Spleen (tissue), 11 donors: ENCODE data around the gene BNIP3. TPM values are rescaled to one million over a fixed set of nuclear protein-coding genes. Genes with fewer than 3 reads are reported as not detected.

Experiments used
- DNase-seq: peaks from one replicate; pipeline ENCODE4 v3.0.0-alpha.2; 2020
- H3K27ac ChIP-seq, 8 donors: fragments of 200-600 bp; sonication (generic) in 7 of 8; 1 replicate in 4 of 8; 2 replicates in 4 of 8; pipeline versions ENCODE4 v1.5.0 to v1.8.0; 2016 to 2021; ENCODE audit warnings: inconsistent platforms in 4 of 8, mild to moderate bottlenecking in 4 of 8, moderate library complexity in 1 of 8
- H3K27me3 ChIP-seq, 7 donors: fragments of 200-600 bp; sonication (generic) in 6 of 7; replicated peaks in 1 of 7; 1 replicate in 4 of 7; 2 replicates in 3 of 7; pipeline versions ENCODE4 v1.5.0 to v1.8.0; 2016 to 2021; ENCODE audit warnings: inconsistent platforms in 3 of 7, mild to moderate bottlenecking in 1 of 7
- H3K36me3 ChIP-seq, 6 donors: fragments of 200-600 bp; sonication (generic) in 5 of 6; 1 replicate in 4 of 6; 2 replicates in 2 of 6; pipeline versions ENCODE4 v1.5.0 to v1.8.0; 2016 to 2021; ENCODE audit warnings: inconsistent platforms in 2 of 6
- H3K4me1 ChIP-seq, 6 donors: fragments of 200-600 bp; sonication (generic) in 5 of 6; 1 replicate in 3 of 6; 2 replicates in 3 of 6; pipeline versions ENCODE4 v1.5.0 to v1.8.0; 2016 to 2021; ENCODE audit warnings: inconsistent platforms in 3 of 6
- H3K4me3 ChIP-seq, 8 donors: fragments of 200-600 bp; sonication (generic) in 7 of 8; 1 replicate in 4 of 8; 2 replicates in 4 of 8; pipeline versions ENCODE4 v1.5.0 to v1.8.0; 2016 to 2021; ENCODE audit warnings: inconsistent platforms in 4 of 8, mild to moderate bottlenecking in 4 of 8, moderate library complexity in 2 of 8
- H3K9me3 ChIP-seq, 8 donors: fragments of 200-600 bp; sonication (generic) in 7 of 8; 1 replicate in 4 of 8; 2 replicates in 4 of 8; pipeline versions ENCODE4 v1.5.0 to v1.8.0; 2016 to 2021; ENCODE audit warnings: inconsistent platforms in 4 of 8
- CTCF ChIP-seq, 11 experiments: fragments of 200-600 bp in 7 of 11; fragments of 450-650 bp in 4 of 11; sonication (generic) in 4 of 11; IDR thresholded peaks in 8 of 11; conservative IDR thresholded peaks in 3 of 11; 1 replicate in 7 of 11; 2 replicates in 4 of 11; pipeline versions ENCODE4 v1.4.0 to v1.8.0; 2016 to 2021; ENCODE audit warnings: antibody characterized with exemption in 11 of 11, inconsistent platforms in 4 of 11, mild to moderate bottlenecking in 1 of 11
- POLR2A ChIP-seq, 3 donors: fragments of 450-650 bp; IDR thresholded peaks; one replicate each; pipeline ENCODE4 v1.5.1; 2017; ENCODE audit warnings: antibody characterized with exemption in 3 of 3, mild to moderate bottlenecking in 1 of 3
- POLR2AphosphoS5 ChIP-seq, 3 donors: sonication (generic); formaldehyde crosslinking; IDR thresholded peaks; one replicate each; pipeline ENCODE4 v1.5.1; 2017; ENCODE audit warnings: antibody characterized with exemption in 3 of 3
- WGBS, 5 donors: extraction: QIAGEN DNeasy Blood & Tissue Kit in 3 of 5; methylation state at CpG; one replicate each; pipeline versions ENCODE4 v1.1.5 to v1.1.7; 2013 to 2018; 5-methylcytosine and 5-hydroxymethylcytosine counted together
- intact Hi-C: fragments of 100-400 bp; cut with DNase I; formaldehyde crosslinking; loops from one replicate; pipeline ENCODE4 v1.15.0; 2023; ENCODE audit warnings: low total_unique reads
- polyA plus RNA-seq, 3 donors: library from polyadenylated mRNA; stranded (reverse); fragments of 200-250 nt; gene quantifications; one replicate each; pipeline ENCODE4 v1.2.1, GENCODE V29; 2013
- total RNA-seq, 7 donors: library from RNA; depleted of rRNA in 3 of 7; stranded (reverse); fragments of >200 nt in 3 of 7; fragmentation: NEBNext Ultra II Directional in 4 of 7; extraction: Animal tissue kit (Norgen Biotek cat#: 25700) in 4 of 7; gene quantifications; one replicate each; pipeline versions ENCODE4 v1.1.0 to v1.2.1, GENCODE V29; 2016 to 2021
- donor health status: healthy with polysubstance abuse.
- donor health status: DM: no; HTN: no; CAD: no; lungs with moderate emphysema.
- donor health status: DM: no; HTN: no; CAD: no.
- donor health status: Bipolar disorder and iron deficiency.
- donor health status: healthy.
- donor health status: DM: no; HTN: no; CAD: no.
- donor health status: DM: yes; HTN: yes; CAD: no.

The BNIP3 gene
- total and polyA plus RNA-seq, 10 donors: 4.2 to 42.6 (median 16.6) TPM

- WGBS, 5 donors: 95 to 97% (median 96%) methylated on average over 9 of the region's 9 CpGs
- no peak for DNase-seq
Observed at GRCh38 chr10:131925716-131926115, 56.0 kb downstream of the BNIP3 start.

GRCh38 chr10:131925011-131925649 is 56.6 kb downstream of the BNIP3 start:
- no peak for DNase-seq
- no peaks in the 10 kb centered on the region for H3K27me3 ChIP-seq
- H3K36me3 ChIP-seq: peaks cover 0 to 11% (median 0%) of the 10 kb centered on the region in 6 donors
- TF ChIP-seq CTCF (IDR thresholded peaks at IDR 0.05 in 8 of 11, conservative IDR thresholded peaks at IDR 0.05 in 3 of 11) (no peak), POLR2A (IDR thresholded peaks at IDR 0.05) (no peak), POLR2AphosphoS5 (IDR thresholded peaks at IDR 0.05) (no peak)
- intact Hi-C loops: no loop called here
- peaks cover 25 to 99% (median 56%) of the 10 kb centered on the region in 6 donors for H3K4me1 ChIP-seq
- H3K27ac ChIP-seq: peak overlapping the region in 6 of 8 donors; percentile 20 to 66 (median 50)
- peaks cover 0 to 25% (median 16%) of the 10 kb centered on the region in 8 donors for H3K9me3 ChIP-seq
- no peak overlapping the region for H3K4me3 ChIP-seq

More at GRCh38 chr10:131925716-131926115, 56.0 kb downstream of the BNIP3 start:
- Histone ChIP-seq H3K36me3 (peaks cover 0 to 12% (median 0%) of the 10 kb centered on the region in 6 donors), H3K27ac (peak overlapping the region in 4 of 8 donors; percentile 31 to 65 (median 50)), H3K4me1 (peaks cover 25 to 99% (median 55%) of the 10 kb centered on the region in 6 donors), H3K9me3 (peaks cover 0 to 25% (median 16%) of the 10 kb centered on the region in 8 donors), H3K27me3 (no peaks in the 10 kb centered on the region), H3K4me3 (no peak overlapping the region)
- intact Hi-C loops: no loop called here
- TF ChIP-seq CTCF (IDR thresholded peaks at IDR 0.05 in 8 of 11, conservative IDR thresholded peaks at IDR 0.05 in 3 of 11) (no peak), POLR2AphosphoS5 (IDR thresholded peaks at IDR 0.05) (no peak), POLR2A (IDR thresholded peaks at IDR 0.05) (no peak)

- no peaks in the 10 kb centered on the region for H3K27me3 ChIP-seq
- DNase-seq: no peak
- WGBS, 5 donors: 88 to 93% (median 89%) methylated on average over 11 of the region's 11 CpGs
- TF ChIP-seq POLR2AphosphoS5 (IDR thresholded peaks at IDR 0.05) (no peak), POLR2A (IDR thresholded peaks at IDR 0.05) (no peak), CTCF (IDR thresholded peaks at IDR 0.05 in 8 of 11, conservative IDR thresholded peaks at IDR 0.05 in 3 of 11) (no peak)
- no peaks in the 10 kb centered on the region for H3K36me3 ChIP-seq
- H3K4me3 ChIP-seq: no peak overlapping the region
- H3K27ac ChIP-seq: no peak overlapping the region
- peaks cover 0 to 25% (median 16%) of the 10 kb centered on the region in 8 donors for H3K9me3 ChIP-seq
- intact Hi-C loops: no loop called here
- H3K4me1 ChIP-seq: peaks cover 15 to 84% (median 40%) of the 10 kb centered on the region in 6 donors
Observed at GRCh38 chr10:131923038-131923756, 58.5 kb downstream of the BNIP3 start.

GRCh38 chr10:131921184-131921583 is 60.5 kb downstream of the BNIP3 start:
- Histone ChIP-seq H3K4me1 (peaks cover 0 to 68% (median 24%) of the 10 kb centered on the region in 6 donors), H3K4me3 (no peak overlapping the region), H3K27ac (no peak overlapping the region), H3K36me3 (no peaks in the 10 kb centered on the region), H3K27me3 (no peaks in the 10 kb centered on the region), H3K9me3 (peaks cover 0 to 24% (median 16%) of the 10 kb centered on the region in 8 donors)
- intact Hi-C loops: no loop called here
- DNase-seq: no peak
- 76 to 80% (median 79%) methylated on average over 8 of the region's 8 CpGs for WGBS, 5 donors
- TF ChIP-seq POLR2AphosphoS5 (IDR thresholded peaks at IDR 0.05) (no peak), CTCF (IDR thresholded peaks at IDR 0.05 in 8 of 11, conservative IDR thresholded peaks at IDR 0.05 in 3 of 11) (no peak), POLR2A (IDR thresholded peaks at IDR 0.05) (no peak)
